ENCODE data around the gene VWF. TPM values are rescaled to one million over a fixed set of nuclear protein-coding genes. Genes with fewer than 3 reads are reported as not detected.

The VWF gene
- total and polyA plus RNA-seq, 2 donors (not counting 1 experiment from before 2014, with no cell fraction given): not detected

- POLR2A ChIA-PET: no interaction called here
- H3K4me1 Mint-ChIP-seq: no peaks in the 10 kb centered on the region
Measured at GRCh38 chr12:6052940-6053329, 71.5 kb downstream of the VWF start.

More at GRCh38 chr12:6052940-6053329, 71.5 kb downstream of the VWF start:
- Mint-ChIP-seq H3K4me3 (no peak overlapping the region), H3K9me3 (ENCODE audit: insufficient read depth) (no peaks in the 10 kb centered on the region), H3K27me3 (peaks cover 32% of the 10 kb centered on the region), H3K27ac (no peak overlapping the region)
- H3K79me2 ChIP-seq (ENCODE audit: control insufficient read depth, insufficient read depth, low read length): no peaks in the 10 kb centered on the region
- intact Hi-C loops (cut with micrococcal nuclease): no loop called here
- ATAC-seq (ENCODE audit: low read depth) (no peak), DNase-seq (no peak)
- H3K4me2 ChIP-seq (replicated peaks; ENCODE audit: low read depth, low read length, poor library complexity, severe bottlenecking): no peak overlapping the region
- TF ChIP-seq EZH2 (IDR thresholded peaks at IDR 0.05; ENCODE audit: borderline replicate concordance, insufficient read depth, low read depth, low read length, poor library complexity, severe bottlenecking) (no peak), CTCF (IDR thresholded peaks at IDR 0.05) (no peak)
- H3K4me1 ChIP-seq (ENCODE audit: control insufficient read depth in 2 of 2, insufficient read depth in 2 of 2, low read length in 2 of 2): peaks cover 7 to 10% of the 10 kb centered on the region in 2 donors
- H3K36me3 ChIP-seq (replicated peaks in 1 of 2; ENCODE audit: control extremely low read depth in 1 of 2, control insufficient read depth in 1 of 2, extremely low read depth in 1 of 2, insufficient read depth in 2 of 2, low read length in 1 of 2): no peaks in the 10 kb centered on the region
- 92% methylated on average over 2 of the region's 4 CpGs for WGBS (ENCODE audit: insufficient coverage)
- H3K9ac ChIP-seq (ENCODE audit: low read length): no peak overlapping the region
- no peak overlapping the region for H3K27ac ChIP-seq (ENCODE audit: low read length in 2 of 2)
- H4K20me1 ChIP-seq (ENCODE audit: control insufficient read depth, insufficient read depth, low read length, poor library complexity, severe bottlenecking): no peaks in the 10 kb centered on the region
- peaks cover 0 to 9% (median 3%) of the 10 kb centered on the region in 4 experiments for H3K27me3 ChIP-seq (replicated peaks in 1 of 4; ENCODE audit: control extremely low read depth in 1 of 4, control insufficient read depth in 3 of 4, insufficient read depth in 4 of 4, low read length in 3 of 4)
- H3K4me3 ChIP-seq (ENCODE audit: control extremely low read depth in 1 of 5, extremely low read depth in 1 of 5, insufficient read depth in 1 of 5, low read depth in 2 of 5, low read length in 4 of 5): no peak overlapping the region
- CTCF ChIA-PET: interaction anchor here (0.6 to 0.7 kb wide), 2 partner anchors 14 to 64 kb away, joined by 3 read pairs; no protein-coding TSS in a partner anchor
- no peak overlapping the region for H2AFZ ChIP-seq (ENCODE audit: insufficient read depth, low read depth, low read length, poor library complexity, severe bottlenecking)
- H3K9me3 ChIP-seq (ENCODE audit: control extremely low read depth in 1 of 3, control insufficient read depth in 2 of 3, insufficient read depth in 1 of 3, low read length in 2 of 3): no peaks in the 10 kb centered on the region
